ENCODE data around the gene PTPN7.
A peak's percentile ranks its signal among the peaks of the same experiment; 100 is the strongest.

PTPN7 gene

GRCh38 chr1:202154766-202155477 is 5.5 kb downstream of the PTPN7 start:
- no peak overlapping the region for H3K4me3 ChIP-seq (replicated peaks in 1 of 2; ENCODE audit: low read depth in 2 of 2, low read length in 2 of 2)
- peak; percentile 69 to 80 for DNase-seq (ENCODE audit: low read depth in 2 of 2)
- peak; percentile 55 for TF ChIP-seq CTCF (IDR thresholded peaks at IDR 0.05; ENCODE audit: low read depth, low read length)

GRCh38 chr1:202154148-202154765 is 6.1 kb downstream of the PTPN7 start:
- no peak for DNase-seq (ENCODE audit: low read depth in 2 of 2)
- TF ChIP-seq CTCF (IDR thresholded peaks at IDR 0.05; ENCODE audit: low read depth, low read length) = no peak
- no peak overlapping the region for H3K4me3 ChIP-seq (replicated peaks in 1 of 2; ENCODE audit: low read depth in 2 of 2, low read length in 2 of 2)

- no peak for TF ChIP-seq CTCF (IDR thresholded peaks at IDR 0.05; ENCODE audit: low read depth, low read length)
- no peak for DNase-seq (ENCODE audit: low read depth in 2 of 2)
- no peak overlapping the region for H3K4me3 ChIP-seq (replicated peaks in 1 of 2; ENCODE audit: low read depth in 2 of 2, low read length in 2 of 2)
These were observed 7.1 kb downstream of the PTPN7 start for GRCh38 chr1:202153284-202153683.

- no peak overlapping the region for H3K4me3 ChIP-seq (replicated peaks in 1 of 2; ENCODE audit: low read depth in 2 of 2, low read length in 2 of 2)
- TF ChIP-seq CTCF (IDR thresholded peaks at IDR 0.05; ENCODE audit: low read depth, low read length) = no peak
- no peak for DNase-seq (ENCODE audit: low read depth in 2 of 2)
These were observed 8.0 kb downstream of the PTPN7 start for GRCh38 chr1:202152399-202152798.

GRCh38 chr1:202151045-202151444 is 9.4 kb downstream of the PTPN7 start:
- DNase-seq (ENCODE audit: low read depth in 2 of 2) = no peak
- no peak overlapping the region for H3K4me3 ChIP-seq (replicated peaks in 1 of 2; ENCODE audit: low read depth in 2 of 2, low read length in 2 of 2)
- TF ChIP-seq CTCF (IDR thresholded peaks at IDR 0.05; ENCODE audit: low read depth, low read length) = no peak

- DNase-seq (ENCODE audit: low read depth in 2 of 2) = no peak
These were observed 9.8 kb downstream of the PTPN7 start for GRCh38 chr1:202150602-202151001.

More at GRCh38 chr1:202150602-202151001, 9.8 kb downstream of the PTPN7 start:
- no peak overlapping the region for H3K4me3 ChIP-seq (replicated peaks in 1 of 2; ENCODE audit: low read depth in 2 of 2, low read length in 2 of 2)
- no peak for TF ChIP-seq CTCF (IDR thresholded peaks at IDR 0.05; ENCODE audit: low read depth, low read length)

All from cardiac fibroblast (primary cell).